ENCODE measurements around the gene SLC25A21.

The SLC25A21 gene

DNA sequence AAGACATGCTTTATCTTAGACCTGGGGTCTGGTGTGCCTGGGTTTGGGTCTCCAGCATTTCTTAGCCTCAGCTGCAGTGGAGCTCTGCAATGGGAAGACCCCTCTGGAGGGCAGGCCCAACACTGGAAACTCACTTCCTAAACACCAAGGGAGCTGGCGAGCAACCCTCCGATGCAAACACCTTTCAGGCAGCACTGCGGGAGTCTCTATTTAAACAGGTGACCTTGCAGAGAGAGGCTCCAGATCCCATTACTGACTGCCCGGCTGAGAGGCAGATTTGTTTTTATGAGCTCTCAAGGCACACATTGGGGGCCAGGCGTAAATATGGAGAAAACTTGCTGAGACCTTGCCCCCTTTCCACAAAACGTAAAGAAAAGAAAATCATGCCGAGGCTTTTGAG lies 315.3 kb downstream of the SLC25A21 start:
- DNase-seq, result peak in 1 of 2 experiments; percentile 27

DNA sequence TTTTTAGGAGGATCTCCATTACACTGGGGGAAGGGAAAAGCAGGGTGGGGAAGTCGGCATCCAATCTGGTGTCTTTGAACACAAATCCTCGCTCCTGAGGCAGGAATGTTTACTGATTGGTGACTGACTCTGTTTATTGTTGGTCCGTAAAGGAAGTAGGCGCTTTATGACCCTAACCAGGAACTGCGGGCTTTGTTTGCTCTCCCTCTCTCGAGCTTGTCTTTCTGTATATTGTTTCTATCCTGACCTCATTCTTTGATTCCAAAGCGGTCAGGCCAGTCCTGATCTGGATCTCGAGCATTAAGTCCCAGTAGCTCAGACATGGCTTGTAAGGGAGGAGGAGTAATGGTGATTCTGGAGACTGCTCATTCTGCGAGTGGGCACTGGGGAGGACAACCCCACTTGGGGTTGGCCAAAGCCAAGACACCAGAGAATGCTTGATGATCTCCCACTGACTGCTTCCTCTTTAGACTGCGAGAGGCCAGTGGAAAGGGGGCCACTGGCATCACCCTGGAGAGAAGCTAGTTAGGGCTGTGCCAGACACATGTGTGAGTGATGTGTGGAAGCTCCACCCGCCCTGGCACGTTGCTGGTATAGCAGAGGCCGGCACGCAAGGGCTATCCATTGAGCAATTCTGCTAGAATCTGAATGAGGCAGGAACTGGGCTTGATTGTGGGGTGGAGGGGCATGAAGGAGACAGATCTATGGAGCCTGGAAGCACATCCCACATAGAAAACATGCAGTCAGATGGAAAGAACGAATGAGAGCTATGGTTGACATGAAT lies 316.1 kb downstream of the SLC25A21 start:
- DNase-seq, result no peak

DNA sequence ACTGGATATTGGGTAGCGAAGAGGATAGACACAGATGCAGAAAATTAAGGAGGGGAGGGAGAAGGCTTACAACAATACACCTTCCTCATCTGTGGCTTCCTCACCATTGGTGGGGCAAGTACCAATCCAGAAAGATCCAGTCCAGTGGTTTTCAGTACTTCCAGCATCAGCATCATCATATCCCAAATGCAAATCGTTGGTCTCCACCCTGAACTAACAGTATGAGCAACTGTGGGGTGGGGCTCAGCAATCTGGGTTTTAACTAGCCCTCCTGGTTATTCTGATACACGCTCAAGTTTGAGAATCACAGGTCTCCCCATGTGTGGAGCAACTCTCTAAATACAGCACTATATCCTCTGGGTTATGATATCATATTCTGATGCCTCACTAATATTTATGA lies 317.0 kb downstream of the SLC25A21 start:
- no peak for DNase-seq

DNA sequence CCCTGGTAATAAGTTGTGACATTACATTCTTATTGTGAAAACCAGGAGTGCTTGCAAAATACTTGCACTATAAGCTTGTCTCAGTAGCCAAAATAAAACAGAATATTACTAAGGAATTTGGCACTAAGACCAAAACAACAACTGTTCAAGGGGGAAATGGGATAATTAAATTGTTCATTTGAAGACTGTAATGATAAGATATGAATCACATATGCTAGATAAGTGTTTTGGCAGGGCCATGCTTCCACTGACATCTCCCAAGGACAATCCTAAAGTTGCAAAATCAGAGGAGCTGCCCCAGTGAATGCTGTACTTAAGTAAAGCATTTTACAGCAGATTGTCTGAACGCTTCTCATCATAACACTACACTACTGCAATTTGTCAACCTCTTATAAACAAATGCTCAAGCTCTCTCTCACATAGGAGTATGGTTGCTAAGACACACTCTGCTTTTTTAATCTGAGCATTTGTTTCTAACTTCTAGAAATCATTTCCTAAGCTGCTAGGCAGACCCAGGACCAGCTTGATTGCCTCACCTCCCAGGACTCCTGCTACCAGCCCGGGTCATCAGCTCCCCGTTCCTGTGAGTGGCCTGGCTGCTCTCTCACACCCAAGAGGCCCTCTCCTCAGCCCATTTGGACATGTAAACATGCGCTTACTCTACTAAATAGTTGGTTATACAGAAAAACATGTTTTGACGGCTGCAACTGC lies 319.3 kb downstream of the SLC25A21 start:
- DNase-seq, result no peak

DNA sequence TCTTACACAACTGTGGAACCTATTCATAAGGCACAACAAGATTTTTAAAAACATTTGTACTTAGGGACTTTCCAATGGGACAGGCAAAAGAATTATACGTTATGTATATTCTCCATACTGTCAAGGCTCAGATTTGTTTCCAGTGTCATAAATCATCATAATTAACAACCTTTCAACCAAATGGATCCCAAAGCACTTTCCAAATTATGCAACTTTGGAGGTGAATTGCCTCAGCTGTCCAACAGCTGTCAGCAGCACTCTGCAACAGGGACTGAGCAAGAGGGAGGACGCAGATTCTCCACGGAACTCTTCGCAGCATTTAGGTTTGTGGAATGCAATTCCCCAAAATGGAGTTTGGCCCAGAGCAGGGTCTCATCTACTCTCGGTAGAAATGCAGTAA lies 324.2 kb downstream of the SLC25A21 start:
- DNase-seq, result no peak

DNA sequence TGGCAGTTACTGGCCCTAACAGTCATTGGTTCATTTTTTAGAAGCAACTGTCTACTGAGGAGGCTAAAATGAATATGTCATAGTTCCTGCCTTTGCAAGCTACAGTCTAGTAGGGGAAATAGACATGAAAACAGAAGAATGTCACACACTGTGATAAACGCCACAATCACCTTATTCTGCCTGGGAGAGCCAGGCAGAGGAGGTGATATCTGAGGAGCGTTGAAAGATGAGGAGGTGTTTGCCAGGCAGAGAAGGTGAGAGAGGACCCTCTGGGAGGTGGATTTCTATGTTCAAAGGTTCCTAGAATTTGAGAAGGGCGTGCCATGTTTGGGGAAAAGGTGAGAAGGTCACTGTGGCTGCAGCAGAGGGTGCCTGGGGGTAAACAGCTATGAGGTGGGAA lies 325.0 kb downstream of the SLC25A21 start:
- no peak for DNase-seq

DNA sequence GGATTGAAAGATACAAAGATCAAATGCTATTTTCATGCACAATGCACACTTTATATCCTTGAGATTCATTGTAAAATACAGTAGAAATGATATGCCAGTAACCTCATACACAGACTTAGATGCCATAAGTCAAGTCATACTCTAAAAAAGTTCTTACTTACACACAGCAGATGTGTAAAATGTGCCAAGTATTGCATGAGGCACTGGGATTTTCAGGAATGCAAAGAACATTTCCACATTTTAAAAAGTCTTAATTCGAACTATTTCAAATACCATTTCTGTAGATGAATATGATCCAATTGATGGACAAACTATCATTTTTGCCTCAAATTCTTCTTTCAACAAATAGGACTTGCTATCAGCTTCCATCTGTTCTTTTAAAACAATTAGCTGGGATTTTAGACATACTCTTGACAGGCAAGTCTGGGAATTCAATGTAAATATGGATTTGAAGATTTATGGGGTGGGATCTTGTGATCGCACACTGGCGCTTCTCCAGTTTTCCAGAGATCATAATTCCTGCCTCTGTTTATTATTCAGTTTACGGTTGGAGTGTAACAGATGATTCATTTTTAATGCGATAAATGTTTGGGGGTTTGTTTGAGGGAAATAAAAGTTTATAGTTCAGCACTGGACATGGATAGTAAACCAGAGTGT lies 326.9 kb downstream of the SLC25A21 start:
- no peak for DNase-seq

DNA sequence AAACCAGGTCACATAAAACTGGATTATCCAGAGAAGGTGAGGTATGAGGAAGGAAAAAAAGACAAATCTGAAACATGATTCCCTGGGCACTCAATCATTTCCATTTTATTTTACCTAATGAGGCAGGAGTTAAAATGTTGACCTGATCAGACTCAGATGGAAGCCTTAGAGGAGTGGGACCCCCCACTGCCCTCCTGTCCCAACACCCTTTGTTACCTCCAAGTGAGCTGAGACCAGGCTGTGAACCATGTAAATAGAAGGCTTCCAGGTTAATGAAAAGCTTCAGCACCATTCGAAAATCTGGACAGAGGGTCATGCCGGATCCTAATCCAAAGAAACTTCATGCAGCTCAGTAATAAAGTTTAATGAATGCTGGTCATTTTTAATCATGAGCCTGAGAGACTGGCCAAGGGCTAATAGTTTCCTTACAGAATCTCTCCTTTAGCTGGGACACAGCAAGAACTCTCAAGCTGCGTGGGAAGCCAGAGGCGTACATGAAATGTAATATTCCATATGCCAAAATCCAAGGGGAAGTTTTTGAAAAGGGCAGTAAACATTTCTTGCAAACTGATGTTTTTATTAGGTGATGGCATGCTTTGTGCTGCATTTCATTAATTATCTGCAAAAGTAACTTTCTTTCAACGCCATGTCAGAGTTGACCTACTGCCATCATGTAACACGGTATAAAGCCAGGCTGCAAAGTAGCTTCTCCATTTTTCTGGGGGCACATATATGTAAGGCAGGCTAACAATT lies 327.8 kb downstream of the SLC25A21 start:
- DNase-seq, result peak in 1 of 2 experiments; percentile 12

DNA sequence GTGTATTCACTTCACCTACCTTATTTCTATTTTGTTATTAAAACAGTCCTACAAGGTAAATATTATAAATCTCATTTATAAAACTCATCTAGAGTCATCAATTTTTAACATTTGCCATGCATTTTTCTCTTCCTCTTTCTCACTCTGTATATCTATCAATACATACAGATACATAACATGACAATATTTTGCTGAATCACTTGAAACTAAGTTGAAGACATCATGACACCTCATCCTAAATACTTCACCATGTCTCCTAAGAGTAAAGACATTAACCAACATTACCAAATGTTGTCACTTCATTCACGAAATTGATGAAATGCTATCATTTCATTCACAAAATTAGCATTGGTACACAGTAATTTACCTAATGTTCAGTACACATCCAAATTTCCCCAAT lies 329.0 kb downstream of the SLC25A21 start:
- no peak for DNase-seq

DNA sequence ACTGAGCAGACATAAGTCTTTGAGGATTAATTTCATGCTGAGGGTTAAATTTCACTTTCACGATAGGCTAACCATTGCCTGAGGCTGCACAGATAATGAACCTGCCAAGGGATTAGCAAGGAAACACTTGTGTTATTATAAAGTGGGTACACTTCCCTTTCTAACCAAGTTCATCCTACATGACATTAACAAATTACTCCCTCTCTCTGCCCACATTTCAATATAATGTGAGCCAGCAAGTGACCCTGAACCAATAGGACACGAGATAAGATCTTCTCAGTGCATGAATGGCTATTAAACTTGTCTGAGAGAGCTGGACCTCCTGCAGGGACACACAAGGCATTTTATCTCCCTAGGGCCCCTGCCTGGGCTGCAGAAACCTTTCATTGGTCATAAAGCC lies 337.3 kb downstream of the SLC25A21 start:
- DNase-seq, result no peak

DNA sequence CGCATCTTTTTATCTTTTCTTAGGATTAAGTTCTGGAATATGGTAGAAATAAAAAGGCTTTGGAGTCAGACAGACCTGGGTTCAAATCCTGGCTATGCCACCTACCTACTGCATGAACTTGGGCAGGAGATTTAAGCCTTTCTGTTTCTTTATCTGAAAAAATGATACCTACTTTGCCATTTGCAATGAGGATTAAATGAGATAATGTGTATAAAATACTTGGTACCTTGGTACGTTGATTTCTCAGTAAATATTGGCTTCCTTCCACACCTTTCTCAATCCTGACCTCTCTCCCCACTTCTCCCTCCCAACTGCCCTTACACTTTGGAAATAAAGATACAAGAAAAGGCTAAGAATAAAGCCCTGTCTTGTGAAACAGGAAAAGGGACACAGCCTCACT lies 338.1 kb downstream of the SLC25A21 start:
- DNase-seq, result no peak

DNA sequence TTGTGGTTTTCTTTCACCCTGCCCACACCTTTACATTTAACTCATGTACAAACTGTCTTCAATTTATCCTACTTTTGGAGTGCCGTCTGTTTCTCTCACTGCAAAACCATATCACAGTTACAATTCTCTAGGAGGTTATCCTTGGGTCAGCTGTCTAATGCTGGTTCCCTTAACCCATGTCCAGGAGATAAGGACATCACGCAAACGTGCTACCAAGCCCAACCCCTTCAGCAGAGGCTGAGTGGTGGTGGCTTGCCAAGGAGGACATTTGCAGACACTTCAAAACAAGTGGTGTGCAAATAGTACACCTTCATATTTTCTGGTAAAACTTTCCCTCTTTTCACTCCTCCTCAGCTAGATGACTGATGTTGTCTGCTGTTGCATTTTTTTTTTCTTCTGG lies 342.9 kb downstream of the SLC25A21 start:
- DNase-seq, result no peak

DNA sequence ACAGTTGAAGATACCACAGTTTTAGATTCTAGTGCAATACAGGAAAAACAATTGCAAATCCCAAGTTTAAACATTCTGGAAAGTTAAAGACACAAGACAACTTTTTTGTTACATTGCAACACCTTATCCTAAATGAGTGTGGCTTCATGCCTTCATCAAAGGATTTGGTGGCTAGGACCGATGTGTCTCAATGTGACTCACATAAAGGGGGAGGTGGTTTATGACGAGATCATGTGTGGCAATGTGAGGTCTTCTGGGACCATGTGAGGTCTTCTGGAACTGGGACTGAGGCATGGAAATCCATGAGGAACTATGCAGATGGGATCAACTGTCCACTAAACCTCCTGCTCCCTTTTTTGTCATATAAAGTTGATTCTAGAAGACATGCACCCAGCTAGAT lies 344.5 kb downstream of the SLC25A21 start:
- DNase-seq, result no peak

DNA sequence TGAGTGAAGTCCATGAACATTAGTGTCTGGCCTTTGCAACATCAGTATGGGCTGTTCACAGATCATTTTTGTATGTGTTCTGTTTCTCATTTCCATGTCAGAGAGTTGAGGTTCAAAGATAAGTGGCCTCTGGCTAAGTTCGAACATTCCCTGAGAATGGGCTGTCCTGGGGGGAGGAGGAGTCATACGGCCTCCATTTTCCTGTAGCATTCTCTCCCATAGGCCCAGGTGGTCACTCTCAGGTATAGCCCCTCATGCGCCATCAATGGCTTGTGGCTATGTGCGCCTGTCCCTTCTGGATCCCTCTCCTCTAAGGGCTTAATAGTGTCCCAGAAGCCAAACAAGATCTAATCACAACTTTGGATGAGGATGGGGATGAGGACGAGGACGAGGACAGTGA lies 345.8 kb downstream of the SLC25A21 start:
- no peak for DNase-seq

DNA sequence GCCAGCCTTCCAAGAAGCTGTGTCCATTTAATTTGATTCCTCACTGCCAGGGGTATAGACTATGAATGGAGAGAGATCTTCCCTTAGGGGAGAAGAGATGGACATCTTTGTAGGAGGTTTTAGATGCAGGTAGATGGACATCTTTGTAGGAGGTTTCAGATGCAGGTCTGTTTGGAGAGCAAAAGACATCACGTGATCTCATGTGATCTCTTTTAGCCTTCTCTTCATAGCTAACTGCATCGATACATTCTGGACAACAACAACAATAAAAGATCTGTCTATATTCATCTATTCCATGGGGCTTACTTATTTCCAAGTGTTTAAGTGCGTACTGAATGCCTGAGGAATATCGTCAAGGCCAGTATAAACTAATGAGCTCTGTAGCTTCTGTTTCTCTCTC lies 347.6 kb downstream of the SLC25A21 start:
- no peak for DNase-seq

DNA sequence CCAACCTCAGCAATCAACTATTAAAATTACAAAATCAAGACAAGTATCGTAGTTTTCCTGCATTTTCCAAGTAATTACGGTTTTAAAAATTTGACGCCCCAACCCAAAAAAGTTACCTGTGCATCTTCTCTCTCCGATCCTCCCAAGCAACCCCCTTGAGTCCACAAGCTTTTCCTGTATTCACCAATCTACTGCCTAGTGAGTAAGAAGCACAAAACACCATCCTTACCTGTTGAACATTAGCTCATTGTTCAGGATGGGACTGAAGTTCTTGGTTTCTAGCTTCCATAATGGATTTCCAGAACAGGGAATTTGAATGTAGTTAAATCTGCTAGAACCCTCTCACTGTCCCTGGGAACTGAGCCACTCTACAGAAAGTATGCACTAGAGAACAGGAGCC lies 348.8 kb downstream of the SLC25A21 start:
- no peak for DNase-seq

DNA sequence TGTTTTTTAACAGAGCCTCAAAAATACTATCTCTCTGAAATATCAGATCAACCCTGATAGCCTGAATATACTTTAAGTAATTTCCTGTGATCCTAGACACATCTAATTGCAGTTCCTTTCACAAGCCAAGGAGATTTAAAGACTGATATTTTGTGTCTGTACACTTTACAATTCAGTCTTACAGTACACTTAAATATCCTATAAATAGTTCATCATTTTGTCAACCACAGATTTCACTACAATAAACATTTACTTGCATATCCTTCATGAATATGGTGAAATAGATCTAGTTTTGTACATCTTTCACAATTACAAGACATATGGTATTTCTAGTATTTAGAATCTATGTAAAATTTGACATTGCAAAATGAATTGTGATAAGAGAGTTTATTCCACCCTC lies 349.7 kb downstream of the SLC25A21 start:
- no peak for DNase-seq

DNA sequence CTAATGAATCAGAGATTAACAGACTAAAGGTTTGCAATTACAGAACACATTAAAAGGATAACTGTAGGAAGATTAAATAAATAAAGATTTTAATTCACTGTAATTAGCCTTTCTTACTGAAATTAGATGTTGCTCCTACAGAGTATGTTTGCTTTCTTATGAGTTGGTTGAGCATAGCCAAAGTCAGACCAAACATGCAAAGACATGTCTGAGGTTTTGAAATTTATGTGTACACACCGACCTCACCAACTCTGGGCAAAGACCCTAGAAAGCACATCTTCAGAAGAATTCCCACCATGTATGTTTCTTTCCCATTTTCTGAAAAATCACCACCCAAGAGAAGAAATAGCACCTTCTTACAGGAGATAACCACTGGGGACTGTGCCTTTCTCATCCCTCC lies 351.5 kb downstream of the SLC25A21 start:
- DNase-seq, result no peak

DNA sequence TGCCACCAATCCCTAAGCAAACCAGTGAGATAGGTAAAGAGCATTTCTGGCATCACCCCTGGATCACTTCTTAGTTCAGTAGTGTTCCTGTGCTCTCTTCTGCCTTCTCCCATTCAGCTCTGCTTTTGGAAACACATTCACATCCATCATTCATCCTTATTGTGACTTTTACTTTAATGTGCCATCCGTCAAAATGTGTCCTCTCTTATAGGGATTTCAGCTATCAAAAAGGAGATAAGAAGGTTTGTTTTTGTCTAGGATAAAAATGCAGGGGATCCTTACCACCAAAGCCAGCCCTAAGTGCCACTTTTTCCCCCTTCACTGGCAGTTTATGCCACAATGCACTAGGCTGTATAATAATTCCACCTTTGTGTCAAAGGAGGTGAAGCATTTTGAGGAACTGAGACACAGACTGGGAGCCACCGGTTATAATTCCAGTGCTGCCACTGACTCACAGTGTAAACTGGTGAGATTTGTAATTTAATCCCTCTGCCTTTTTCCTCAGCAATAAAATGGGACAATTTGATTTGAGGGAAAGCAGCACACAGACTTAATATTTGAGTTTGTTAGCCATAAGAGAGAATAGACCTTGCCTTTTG lies 352.2 kb downstream of the SLC25A21 start:
- no peak for DNase-seq

DNA sequence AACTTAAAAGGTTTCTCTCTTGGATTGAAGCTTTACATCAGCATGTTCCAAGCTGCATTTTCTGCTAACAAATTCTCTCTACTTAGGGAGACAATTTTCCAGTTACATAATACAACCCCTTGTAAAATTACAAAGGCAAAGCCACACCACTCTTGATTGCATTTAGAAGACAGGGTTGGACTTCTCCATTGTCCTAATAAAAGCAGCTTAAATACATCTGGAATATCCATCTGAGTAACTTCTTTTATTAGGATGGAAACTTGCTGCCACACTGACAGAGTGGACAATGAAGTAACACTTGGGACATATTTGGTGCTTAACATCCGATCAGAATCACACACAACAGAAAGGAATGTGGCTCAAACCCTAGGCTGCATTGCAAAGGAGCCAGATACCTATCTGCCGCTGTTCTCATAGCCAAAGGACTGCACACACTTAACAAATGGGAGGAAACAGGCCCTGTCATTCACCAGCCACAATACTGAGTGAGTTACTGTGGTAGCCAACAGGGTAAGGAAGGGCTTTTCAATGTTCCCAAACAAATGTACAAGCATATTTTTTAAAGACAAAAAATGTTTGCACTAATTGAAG lies 353.5 kb downstream of the SLC25A21 start:
- no peak for DNase-seq

DNA sequence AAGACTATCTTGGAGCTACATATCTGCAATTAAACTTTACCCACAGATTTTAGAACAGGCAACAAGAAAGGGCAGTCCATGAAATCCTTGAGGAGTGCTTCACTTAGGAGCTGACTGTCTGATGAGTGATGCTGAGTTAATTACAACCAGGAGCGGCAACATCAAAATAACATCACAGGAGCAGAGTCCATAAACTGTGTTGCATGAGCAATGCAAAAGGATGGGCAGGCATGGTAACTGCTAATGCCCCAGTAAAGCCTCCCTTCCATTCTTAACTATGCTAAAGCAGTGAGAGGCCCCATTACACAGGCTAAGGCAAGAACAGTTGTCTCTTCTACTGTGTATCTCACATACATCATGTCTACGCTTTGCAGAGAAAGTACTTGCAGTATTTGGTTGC lies 354.2 kb downstream of the SLC25A21 start:
- DNase-seq, result no peak

All from NCI-H526 (cell line).